KMS-11 (cell line): ENCODE data around the gene STARD8.

Experiments
- H2AFZ ChIP-seq: fragments of 200-600 bp; sonication (generic); 2 replicates; pipeline ENCODE4 v1.6.1; 2016; ENCODE audit warnings: antibody characterized with exemption, mixed run types, low read depth
- H3K27ac ChIP-seq: fragments of 200-600 bp; sonication (generic); 2 replicates; pipeline ENCODE4 v1.6.1; 2016; ENCODE audit warnings: mild to moderate bottlenecking, mixed run types
- H3K27me3 ChIP-seq: fragments of 200-600 bp; sonication (generic); 2 replicates; pipeline ENCODE4 v1.6.1; 2017; ENCODE audit warnings: mild to moderate bottlenecking, low read depth, mixed run types, moderate library complexity; ENCODE audit not compliant: insufficient read depth
- H3K36me3 ChIP-seq: fragments of 200-600 bp; sonication (generic); 2 replicates; pipeline ENCODE4 v1.6.1; 2017; ENCODE audit warnings: mild to moderate bottlenecking, mixed run types; ENCODE audit not compliant: insufficient read depth
- H3K4me1 ChIP-seq: fragments of 200-600 bp; sonication (generic); 2 replicates; pipeline ENCODE4 v1.6.1; 2016; ENCODE audit warnings: mild to moderate bottlenecking, low read depth, mixed run types; ENCODE audit not compliant: poor library complexity, severe bottlenecking
- H3K4me2 ChIP-seq: fragments of 200-600 bp; sonication (generic); 2 replicates; pipeline ENCODE4 v1.7.0; 2016; ENCODE audit warnings: mild to moderate bottlenecking, mixed run types
- H3K4me3 ChIP-seq: fragments of 200-600 bp; sonication (generic); IDR thresholded peaks from 2 replicates; pipeline ENCODE4 v1.6.1; 2017; ENCODE audit warnings: low read depth, low read length, mixed read lengths; ENCODE audit not compliant: insufficient read depth
- H3K79me2 ChIP-seq: fragments of 200-600 bp; sonication (generic); 2 replicates; pipeline ENCODE4 v1.6.1; 2016; ENCODE audit warnings: low read depth, mixed run types; ENCODE audit not compliant: insufficient read depth
- H3K9ac ChIP-seq: fragments of 200-600 bp; sonication (generic); 2 replicates; pipeline ENCODE4 v1.6.1; 2016; ENCODE audit warnings: mild to moderate bottlenecking, mixed run types
- H4K20me1 ChIP-seq: fragments of 200-600 bp; sonication (generic); 2 replicates; pipeline ENCODE4 v1.6.1; 2016; ENCODE audit warnings: mild to moderate bottlenecking, mixed run types; ENCODE audit not compliant: insufficient read depth
- CTCF ChIP-seq: fragments of 200-600 bp; sonication (generic); conservative IDR thresholded peaks from 2 replicates; pipeline ENCODE4 v1.6.1; 2017; ENCODE audit warnings: low read depth, mild to moderate bottlenecking, antibody characterized with exemption, low read length, moderate library complexity, mixed read lengths

The STARD8 gene

GRCh38 chrX:68720851-68721250 is 73.4 kb downstream of the STARD8 start:
- no peak for TF ChIP-seq CTCF
- Histone ChIP-seq H3K4me1 (no peaks in the 10 kb centered on the region), H3K27ac (no peak overlapping the region), H3K9ac (no peak overlapping the region), H3K27me3 (no peaks in the 10 kb centered on the region), H3K4me2 (no peak overlapping the region), H3K79me2 (no peaks in the 10 kb centered on the region), H2AFZ (no peak overlapping the region), H3K36me3 (no peaks in the 10 kb centered on the region), H3K4me3 (no peak overlapping the region), H4K20me1 (no peaks in the 10 kb centered on the region)

- H4K20me1 ChIP-seq, result no peaks in the 10 kb centered on the region
- H3K4me1 ChIP-seq, result no peaks in the 10 kb centered on the region
- H3K36me3 ChIP-seq, result no peaks in the 10 kb centered on the region
- no peak overlapping the region for H3K4me2 ChIP-seq
- no peak overlapping the region for H3K27ac ChIP-seq
- no peak overlapping the region for H3K9ac ChIP-seq
- TF ChIP-seq CTCF, result no peak
- H3K79me2 ChIP-seq, result no peaks in the 10 kb centered on the region
- no peak overlapping the region for H2AFZ ChIP-seq
- H3K4me3 ChIP-seq, result no peak overlapping the region
- H3K27me3 ChIP-seq, result no peaks in the 10 kb centered on the region
These were observed 74.1 kb downstream of the STARD8 start for GRCh38 chrX:68721546-68721945.

GRCh38 chrX:68721991-68722860 is 74.8 kb downstream of the STARD8 start:
- Histone ChIP-seq H3K27ac (no peak overlapping the region), H3K9ac (no peak overlapping the region), H3K27me3 (no peaks in the 10 kb centered on the region), H3K36me3 (no peaks in the 10 kb centered on the region), H2AFZ (no peak overlapping the region), H3K4me2 (no peak overlapping the region), H3K4me3 (no peak overlapping the region), H3K79me2 (no peaks in the 10 kb centered on the region), H4K20me1 (no peaks in the 10 kb centered on the region), H3K4me1 (no peaks in the 10 kb centered on the region)
- no peak for TF ChIP-seq CTCF

GRCh38 chrX:68723491-68724155 is 76.2 kb downstream of the STARD8 start:
- H3K4me3 ChIP-seq, result no peak overlapping the region
- no peaks in the 10 kb centered on the region for H3K79me2 ChIP-seq
- H3K9ac ChIP-seq, result no peak overlapping the region
- no peak overlapping the region for H3K27ac ChIP-seq
- no peaks in the 10 kb centered on the region for H3K36me3 ChIP-seq
- H3K4me2 ChIP-seq, result no peak overlapping the region
- no peak for TF ChIP-seq CTCF
- H3K4me1 ChIP-seq, result no peaks in the 10 kb centered on the region
- H4K20me1 ChIP-seq, result no peaks in the 10 kb centered on the region
- no peak overlapping the region for H2AFZ ChIP-seq
- no peaks in the 10 kb centered on the region for H3K27me3 ChIP-seq
